ENCODE results near the gene GLG1.
"Not testable (repeated sequence)": the region's sequence is repeated elsewhere in the genome, so short reads cannot be mapped to it uniquely, and the experiment has no call there.

Gene GLG1

GRCh38 chr16:74417897-74418296 is 189.0 kb downstream of the GLG1 start:
- DNase-seq = not testable (repeated sequence)

GRCh38 chr16:74413920-74414319 is 193.0 kb downstream of the GLG1 start:
- not testable (repeated sequence) for DNase-seq

GRCh38 chr16:74413485-74413884 is 193.4 kb downstream of the GLG1 start:
- DNase-seq = not testable (repeated sequence)

- not testable (repeated sequence) for DNase-seq
These were observed 194.0 kb downstream of the GLG1 start for GRCh38 chr16:74412775-74413390.

- DNase-seq = not testable (repeated sequence)
These were observed 194.7 kb downstream of the GLG1 start for GRCh38 chr16:74412138-74412774.

GRCh38 chr16:74410981-74411380 is 195.9 kb downstream of the GLG1 start:
- not testable (repeated sequence) for DNase-seq

GRCh38 chr16:74410057-74410957 is 196.6 kb downstream of the GLG1 start:
- DNase-seq = not testable (repeated sequence)

- DNase-seq = not testable (repeated sequence)
These were observed 197.5 kb downstream of the GLG1 start for GRCh38 chr16:74409185-74409981.

GRCh38 chr16:74407362-74407705 is 199.6 kb downstream of the GLG1 start:
- DNase-seq = not testable (repeated sequence)

- not testable (repeated sequence) for DNase-seq
These were observed 200.1 kb downstream of the GLG1 start for GRCh38 chr16:74406600-74407361.

GRCh38 chr16:74404148-74404933 is 202.6 kb downstream of the GLG1 start:
- DNase-seq = not testable (repeated sequence)

- DNase-seq = not testable (repeated sequence)
These were observed 206.7 kb downstream of the GLG1 start for GRCh38 chr16:74400238-74400637.

- not testable (repeated sequence) for DNase-seq
These were observed 208.6 kb downstream of the GLG1 start for GRCh38 chr16:74398212-74398895.
